ENCODE results near the gene ERI3. TPM values are rescaled to one million over a fixed set of nuclear protein-coding genes. Genes with fewer than 3 reads are reported as not detected.
"Not testable (repeated sequence)": the region's sequence is repeated elsewhere in the genome, so short reads cannot be mapped to it uniquely, and the experiment has no call there.

ERI3 gene
- total RNA-seq, 1 donor from 2014 or later, result 83.3 TPM

GRCh38 chr1:44210595-44210994 is 144.5 kb downstream of the ERI3 start:
- no peak overlapping the region for H3K4me3 Mint-ChIP-seq
- no peak for TF ChIP-seq CTCF (conservative IDR thresholded peaks at IDR 0.05)
- DNase-seq (ENCODE audit: low read depth, low spot score), result no peak
- peaks cover 22% of the 10 kb centered on the region for H3K4me1 Mint-ChIP-seq
- H3K27me3 Mint-ChIP-seq (ENCODE audit: low read depth), result no peaks in the 10 kb centered on the region
- H3K36me3 Mint-ChIP-seq (ENCODE audit: low read depth), result no peaks in the 10 kb centered on the region
- no peak overlapping the region for H3K27ac Mint-ChIP-seq (ENCODE audit: unreplicated experiment)
- H3K9me3 Mint-ChIP-seq, result no peaks in the 10 kb centered on the region

- Mint-ChIP-seq H3K4me3 (no peak overlapping the region), H3K36me3 (ENCODE audit: low read depth) (no peaks in the 10 kb centered on the region), H3K27ac (ENCODE audit: unreplicated experiment) (no peak overlapping the region), H3K4me1 (peaks cover 4% of the 10 kb centered on the region), H3K9me3 (no peaks in the 10 kb centered on the region), H3K27me3 (ENCODE audit: low read depth) (no peaks in the 10 kb centered on the region)
- no peak for TF ChIP-seq CTCF (conservative IDR thresholded peaks at IDR 0.05)
- DNase-seq (ENCODE audit: low read depth, low spot score), result no peak
Measured at GRCh38 chr1:44208226-44208625, 146.8 kb downstream of the ERI3 start.

GRCh38 chr1:44206545-44206944 is 148.5 kb downstream of the ERI3 start:
- not testable (repeated sequence) for H3K4me1 Mint-ChIP-seq; H3K27ac Mint-ChIP-seq (ENCODE audit: unreplicated experiment); H3K36me3 Mint-ChIP-seq (ENCODE audit: low read depth); DNase-seq (ENCODE audit: low read depth, low spot score); H3K4me3 Mint-ChIP-seq; H3K9me3 Mint-ChIP-seq; H3K27me3 Mint-ChIP-seq (ENCODE audit: low read depth)

GRCh38 chr1:44200336-44200735 is 154.7 kb downstream of the ERI3 start:
- TF ChIP-seq CTCF (conservative IDR thresholded peaks at IDR 0.05), result no peak

GRCh38 chr1:44174630-44175029 is 180.4 kb downstream of the ERI3 start:
- Mint-ChIP-seq H3K36me3 (ENCODE audit: low read depth) (peaks cover 8% of the 10 kb centered on the region), H3K27me3 (ENCODE audit: low read depth) (no peaks in the 10 kb centered on the region), H3K4me3 (no peak overlapping the region), H3K27ac (ENCODE audit: unreplicated experiment) (no peak overlapping the region), H3K4me1 (peaks cover 5% of the 10 kb centered on the region), H3K9me3 (peaks cover 13% of the 10 kb centered on the region)
- no peak for TF ChIP-seq CTCF (conservative IDR thresholded peaks at IDR 0.05)
- DNase-seq (ENCODE audit: low read depth, low spot score), result no peak

More at GRCh38 chr1:44200336-44200735, 154.7 kb downstream of the ERI3 start:
- Mint-ChIP-seq H3K9me3 (no peaks in the 10 kb centered on the region), H3K36me3 (ENCODE audit: low read depth) (no peaks in the 10 kb centered on the region), H3K4me3 (no peak overlapping the region), H3K27me3 (ENCODE audit: low read depth) (no peaks in the 10 kb centered on the region), H3K27ac (ENCODE audit: unreplicated experiment) (no peak overlapping the region), H3K4me1 (no peaks in the 10 kb centered on the region)
- DNase-seq (ENCODE audit: low read depth, low spot score), result no peak

Other genes starting within 250 kb of the ERI3 start
- gene KLF17, start 236.4 kb downstream of the ERI3 start, total RNA-seq, result 0.34 TPM in 1 of 2 replicates, not detected in the other
- not detected in 2 replicates for gene KLF18, start 213.6 kb downstream of the ERI3 start, total RNA-seq
- 57.1 and 58.7 TPM in 2 replicates for gene DMAP1, start 141.8 kb downstream of the ERI3 start, total RNA-seq
- 96.7 and 101 TPM in 2 replicates for gene RNF220, start 50.0 kb upstream of the ERI3 start, total RNA-seq